HG02943 (cell line): ENCODE results near the gene DOCK1.
"Not testable (repeated sequence)": the region's sequence is repeated elsewhere in the genome, so short reads cannot be mapped to it uniquely, and the experiment has no call there.

ENCODE experiments used
- ATAC-seq: cut with Tn5 transposase; IDR thresholded peaks from one replicate; pipeline ENCODE4 v1.9.1; 2021; ENCODE audit warnings: mild to moderate bottlenecking, low read depth, moderate library complexity; ENCODE audit not compliant: unreplicated experiment

DOCK1 gene

GRCh38 chr10:126904818-126905701 lies at the start of gene DOCK1:
Gene DOCK1 (plus strand): TSS chr10:126905428. CDS start chr10:126905518, 90 bp downstream.
- no peak for ATAC-seq

- no peak for ATAC-seq
These were observed 47.9 kb upstream of the DOCK1 start for GRCh38 chr10:126857178-126857806.

- ATAC-seq, result no peak
These were observed 37.5 kb upstream of the DOCK1 start for GRCh38 chr10:126867567-126868365.

GRCh38 chr10:126868371-126868770 lies 36.9 kb upstream of the DOCK1 start:
- no peak for ATAC-seq

- no peak for ATAC-seq
These were observed 33.1 kb upstream of the DOCK1 start for GRCh38 chr10:126872135-126872534.

- ATAC-seq, result no peak
These were observed 32.5 kb upstream of the DOCK1 start for GRCh38 chr10:126872768-126873167.

- ATAC-seq, result no peak
These were observed 28.8 kb upstream of the DOCK1 start for GRCh38 chr10:126876456-126876855.

GRCh38 chr10:126877390-126877789 lies 27.8 kb upstream of the DOCK1 start:
- ATAC-seq, result no peak

GRCh38 chr10:126878594-126878993 lies 26.6 kb upstream of the DOCK1 start:
- ATAC-seq, result no peak

- ATAC-seq, result no peak
These were observed 24.3 kb upstream of the DOCK1 start for GRCh38 chr10:126880926-126881325.

GRCh38 chr10:126882055-126882454 lies 23.2 kb upstream of the DOCK1 start:
- not testable (repeated sequence) for ATAC-seq

- ATAC-seq, result not testable (repeated sequence)
These were observed 16.8 kb upstream of the DOCK1 start for GRCh38 chr10:126888436-126888835.

- ATAC-seq, result no peak
These were observed 15.8 kb upstream of the DOCK1 start for GRCh38 chr10:126889421-126889820.

GRCh38 chr10:126890797-126891196 lies 14.4 kb upstream of the DOCK1 start:
- ATAC-seq, result not testable (repeated sequence)

- ATAC-seq, result no peak
These were observed 12.7 kb upstream of the DOCK1 start for GRCh38 chr10:126892226-126893175.

GRCh38 chr10:126893206-126893605 lies 12.0 kb upstream of the DOCK1 start:
- ATAC-seq, result no peak

- ATAC-seq, result no peak
These were observed 11.4 kb upstream of the DOCK1 start for GRCh38 chr10:126893841-126894240.

- ATAC-seq, result no peak
These were observed 9.9 kb upstream of the DOCK1 start for GRCh38 chr10:126895214-126895781.

GRCh38 chr10:126898460-126898859 lies 6.8 kb upstream of the DOCK1 start:
- no peak for ATAC-seq

- ATAC-seq, result not testable (repeated sequence)
These were observed 5.7 kb upstream of the DOCK1 start for GRCh38 chr10:126899529-126899928.
